ENCODE data around the gene DNAJB14. TPM values are rescaled to one million over a fixed set of nuclear protein-coding genes. Genes with fewer than 3 reads are reported as not detected.

DNAJB14 gene
- total RNA-seq, 2 experiments from 2014 or later: 66.3 to 67.4 TPM

DNA sequence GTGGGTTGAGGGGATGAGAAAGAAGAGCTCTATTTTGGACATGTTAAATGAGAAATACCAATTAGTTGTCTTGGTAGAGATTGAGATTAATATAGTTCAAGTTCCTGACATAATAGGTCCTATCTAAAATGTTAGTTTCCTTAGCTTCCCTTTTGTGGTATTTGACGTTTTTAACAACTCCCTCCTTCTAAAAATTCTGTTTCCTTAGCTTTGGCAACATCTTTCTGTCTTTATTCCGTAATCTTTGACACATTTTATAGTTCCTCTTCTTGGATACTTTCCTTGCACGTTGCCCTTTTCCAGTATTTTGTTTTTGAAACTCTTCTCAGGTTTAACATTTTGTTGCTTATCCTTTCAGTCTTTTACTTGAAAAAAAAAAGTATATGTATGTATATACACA, 89.1 kb downstream of the DNAJB14 start:
- Mint-ChIP-seq H3K4me1 (ENCODE audit: low read depth) (peaks cover 27% of the 10 kb centered on the region), H3K9me3 (no peaks in the 10 kb centered on the region), H3K36me3 (ENCODE audit: low read depth) (peaks cover 77% of the 10 kb centered on the region), H3K4me3 (no peak overlapping the region), H3K27me3 (no peaks in the 10 kb centered on the region), H3K27ac (peak overlapping the region; percentile 16)
- DNase-seq (no peak), ATAC-seq (ENCODE audit: poor library complexity) (no peak)
- Histone ChIP-seq H3K27ac (ENCODE audit: low read depth in 1 of 2, low read length in 2 of 2) (no peak overlapping the region), H3K4me1 (ENCODE audit: insufficient read depth, low read length) (peaks cover 9% of the 10 kb centered on the region), H3K9me3 (ENCODE audit: control insufficient read depth in 1 of 2, insufficient read depth in 1 of 2, low read length in 2 of 2) (no peaks in the 10 kb centered on the region), H3K27me3 (ENCODE audit: control insufficient read depth in 1 of 2, insufficient read depth in 2 of 2, low read length in 2 of 2) (no peaks in the 10 kb centered on the region), H3K36me3 (ENCODE audit: insufficient read depth, low read length) (peaks cover 41% of the 10 kb centered on the region), H3K4me3 (ENCODE audit: low read length) (no peak overlapping the region)
- ChIA-PET POLR2A (interaction anchor here (0.6 to 1.4 kb wide), 2 partner anchors 10 to 14 kb away, joined by 4 to 8 read pairs; no protein-coding TSS in a partner anchor), CTCF (no interaction called here)
- intact Hi-C loops (cut with DNase I, micrococcal nuclease): no loop called here
- TF ChIP-seq, protein P1, sequence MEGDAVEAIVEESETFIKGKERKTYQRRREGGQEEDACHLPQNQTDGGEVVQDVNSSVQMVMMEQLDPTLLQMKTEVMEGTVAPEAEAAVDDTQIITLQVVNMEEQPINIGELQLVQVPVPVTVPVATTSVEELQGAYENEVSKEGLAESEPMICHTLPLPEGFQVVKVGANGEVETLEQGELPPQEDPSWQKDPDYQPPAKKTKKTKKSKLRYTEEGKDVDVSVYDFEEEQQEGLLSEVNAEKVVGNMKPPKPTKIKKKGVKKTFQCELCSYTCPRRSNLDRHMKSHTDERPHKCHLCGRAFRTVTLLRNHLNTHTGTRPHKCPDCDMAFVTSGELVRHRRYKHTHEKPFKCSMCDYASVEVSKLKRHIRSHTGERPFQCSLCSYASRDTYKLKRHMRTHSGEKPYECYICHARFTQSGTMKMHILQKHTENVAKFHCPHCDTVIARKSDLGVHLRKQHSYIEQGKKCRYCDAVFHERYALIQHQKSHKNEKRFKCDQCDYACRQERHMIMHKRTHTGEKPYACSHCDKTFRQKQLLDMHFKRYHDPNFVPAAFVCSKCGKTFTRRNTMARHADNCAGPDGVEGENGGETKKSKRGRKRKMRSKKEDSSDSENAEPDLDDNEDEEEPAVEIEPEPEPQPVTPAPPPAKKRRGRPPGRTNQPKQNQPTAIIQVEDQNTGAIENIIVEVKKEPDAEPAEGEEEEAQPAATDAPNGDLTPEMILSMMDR (IDR thresholded peaks at IDR 0.05): no peak

DNA sequence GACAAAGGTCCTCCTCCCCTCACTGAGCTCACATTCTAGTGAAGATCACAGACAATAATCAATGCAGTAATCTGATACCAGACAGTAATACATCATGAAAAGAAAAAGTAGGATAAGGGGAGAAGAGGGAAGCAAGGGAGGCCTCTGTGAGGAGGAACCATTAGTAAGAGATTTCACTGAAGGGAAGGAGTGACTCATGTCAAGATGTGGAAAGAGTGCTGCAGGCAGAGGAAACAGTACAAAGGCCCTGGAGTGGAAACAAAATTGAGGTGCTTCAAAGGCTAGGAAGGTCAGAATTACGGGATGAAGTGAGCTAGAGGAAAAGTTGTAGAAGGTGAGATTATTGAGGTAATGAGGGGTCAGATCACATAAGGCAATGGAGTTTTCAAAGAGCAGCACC, 90.3 kb downstream of the DNAJB14 start:
- no peaks in the 10 kb centered on the region for H3K27me3 Mint-ChIP-seq
- no peaks in the 10 kb centered on the region for H3K9me3 Mint-ChIP-seq
- Histone ChIP-seq H3K36me3 (ENCODE audit: insufficient read depth, low read length) (peaks cover 30% of the 10 kb centered on the region), H3K9me3 (ENCODE audit: control insufficient read depth in 1 of 2, insufficient read depth in 1 of 2, low read length in 2 of 2) (no peaks in the 10 kb centered on the region), H3K27ac (ENCODE audit: low read depth in 1 of 2, low read length in 2 of 2) (peak overlapping the region in 1 of 2 donors; percentile 35), H3K4me1 (ENCODE audit: insufficient read depth, low read length) (peaks cover 14% of the 10 kb centered on the region), H3K4me3 (ENCODE audit: low read length) (no peak overlapping the region), H3K27me3 (ENCODE audit: control insufficient read depth in 1 of 2, insufficient read depth in 2 of 2, low read length in 2 of 2) (no peaks in the 10 kb centered on the region)
- TF ChIP-seq, protein P1 (IDR thresholded peaks at IDR 0.05): no peak
- peak overlapping the region; percentile 16 for H3K27ac Mint-ChIP-seq
- intact Hi-C loops (cut with DNase I, micrococcal nuclease): no loop called here
- peaks cover 28% of the 10 kb centered on the region for H3K4me1 Mint-ChIP-seq (ENCODE audit: low read depth)
- POLR2A ChIA-PET: interaction anchor here (1.0 to 1.4 kb wide), 3 partner anchors 9 to 93 kb away, joined by 3 to 8 read pairs (median 5); partner anchors contain the start of gene DNAJB14
- peak in 3 of 14 experiments; percentile 49 to 53 (median 52) for DNase-seq
- peaks cover 66% of the 10 kb centered on the region for H3K36me3 Mint-ChIP-seq (ENCODE audit: low read depth)
- CTCF ChIA-PET: interaction anchor here (1.0 kb wide), 1 partner anchor 93 kb away, joined by 3 read pairs; no protein-coding TSS in a partner anchor
- ATAC-seq (ENCODE audit: poor library complexity): peak; percentile 43
- no peak overlapping the region for H3K4me3 Mint-ChIP-seq

DNA sequence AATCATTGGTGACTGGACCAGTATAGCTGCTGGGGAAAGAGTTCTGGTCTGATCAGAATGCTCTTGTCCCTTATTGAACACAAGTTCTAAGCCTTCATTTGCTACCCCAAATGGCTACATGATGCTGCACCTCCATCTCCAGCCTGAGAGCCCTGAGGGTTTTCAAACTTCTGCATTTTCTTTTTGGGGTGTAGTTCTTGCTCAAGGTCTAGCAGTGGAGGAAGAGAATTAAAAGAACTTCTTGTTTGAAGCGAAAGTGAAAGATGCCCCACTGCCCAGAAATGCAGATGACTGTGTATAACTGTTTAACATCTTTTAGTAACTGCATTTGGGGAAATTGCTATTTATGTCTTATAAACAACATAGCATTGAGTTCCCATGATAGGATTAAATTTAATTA, 90.7 kb downstream of the DNAJB14 start:
- Mint-ChIP-seq H3K36me3 (ENCODE audit: low read depth) (peaks cover 68% of the 10 kb centered on the region), H3K4me3 (peak overlapping the region; percentile 56), H3K4me1 (ENCODE audit: low read depth) (peaks cover 33% of the 10 kb centered on the region), H3K27me3 (no peaks in the 10 kb centered on the region), H3K9me3 (no peaks in the 10 kb centered on the region), H3K27ac (peak overlapping the region; percentile 16)
- TF ChIP-seq, protein P1 (IDR thresholded peaks at IDR 0.05): no peak
- Histone ChIP-seq H3K9me3 (ENCODE audit: control insufficient read depth in 1 of 2, insufficient read depth in 1 of 2, low read length in 2 of 2) (no peaks in the 10 kb centered on the region), H3K4me1 (ENCODE audit: insufficient read depth, low read length) (peaks cover 19% of the 10 kb centered on the region), H3K4me3 (ENCODE audit: low read length) (no peak overlapping the region), H3K27ac (ENCODE audit: low read depth in 1 of 2, low read length in 2 of 2) (no peak overlapping the region), H3K36me3 (ENCODE audit: insufficient read depth, low read length) (peaks cover 30% of the 10 kb centered on the region), H3K27me3 (ENCODE audit: control insufficient read depth in 1 of 2, insufficient read depth in 2 of 2, low read length in 2 of 2) (no peaks in the 10 kb centered on the region)
- ATAC-seq (ENCODE audit: poor library complexity): peak; percentile 16
- CTCF ChIA-PET: interaction anchor here (1.0 kb wide), 1 partner anchor 93 kb away, joined by 3 read pairs; no protein-coding TSS in a partner anchor
- peak in 3 of 14 experiments; percentile 49 to 50 (median 49) for DNase-seq
- intact Hi-C loops (cut with DNase I, micrococcal nuclease): no loop called here
- POLR2A ChIA-PET: interaction anchor here (1.0 to 1.4 kb wide), 3 partner anchors 8 to 93 kb away, joined by 3 to 8 read pairs (median 5); partner anchors contain the start of gene DNAJB14

All from CD4-positive, alpha-beta T cell (primary cell).